H9 (cell line): ENCODE results near the gene AKT3. TPM values are rescaled to one million over a fixed set of nuclear protein-coding genes. Genes with fewer than 3 reads are reported as not detected.

Experiments
- DNase-seq: peaks from one replicate; pipeline ENCODE4 v3.0.0-alpha.2; 2017
- H2AFZ ChIP-seq: one replicate; pipeline ENCODE4 v1.6.1; 2013; ENCODE audit warnings: mild to moderate bottlenecking, low read length, control low read depth, moderate library complexity
- H2AK5ac ChIP-seq: 2 replicates; pipeline ENCODE4 v1.6.1; 2013; ENCODE audit warnings: low read length, control low read depth, mixed read lengths; ENCODE audit not compliant: insufficient read length
- H2BK120ac ChIP-seq: one replicate; pipeline ENCODE4 v1.6.1; 2013; ENCODE audit warnings: low read depth, mild to moderate bottlenecking, low read length, control low read depth, inconsistent platforms; ENCODE audit not compliant: poor library complexity, severe bottlenecking
- H2BK12ac ChIP-seq: 2 replicates; pipeline ENCODE4 v1.6.1; 2013; ENCODE audit warnings: low read length, control low read depth, mixed read lengths, low read depth; ENCODE audit not compliant: insufficient read length
- H2BK15ac ChIP-seq: 2 replicates; pipeline ENCODE4 v1.6.1; 2013; ENCODE audit warnings: low read depth, low read length, control low read depth
- H2BK20ac ChIP-seq: one replicate; pipeline ENCODE4 v1.6.1; 2013; ENCODE audit warnings: low read depth, mild to moderate bottlenecking, low read length, control low read depth, inconsistent platforms; ENCODE audit not compliant: poor library complexity, severe bottlenecking
- H2BK5ac ChIP-seq: 2 replicates; pipeline ENCODE4 v1.6.1; 2013; ENCODE audit warnings: low read length, control low read depth, mixed read lengths; ENCODE audit not compliant: insufficient read length
- H3K14ac ChIP-seq: 2 replicates; pipeline ENCODE4 v1.6.1; 2013; ENCODE audit warnings: low read length, control low read depth; ENCODE audit not compliant: insufficient read depth
- H3K18ac ChIP-seq: 2 replicates; pipeline ENCODE4 v1.6.1; 2013; ENCODE audit warnings: low read depth, mild to moderate bottlenecking, mixed read lengths, low read length, control low read depth; ENCODE audit not compliant: insufficient read length
- H3K23ac ChIP-seq: 2 replicates; pipeline ENCODE4 v1.6.1; 2013; ENCODE audit warnings: low read length, control low read depth, mixed read lengths, low read depth; ENCODE audit not compliant: insufficient read length
- H3K23me2 ChIP-seq: 2 replicates; pipeline ENCODE4 v1.6.1; 2013; ENCODE audit warnings: low read depth, mild to moderate bottlenecking, mixed read lengths, low read length, control low read depth; ENCODE audit not compliant: insufficient read length, poor library complexity, severe bottlenecking
- H3K27ac ChIP-seq: 2 replicates; pipeline ENCODE4 v1.5.1; 2013; ENCODE audit warnings: low read length, control low read depth, mixed read lengths, low read depth; ENCODE audit not compliant: insufficient read length
- H3K27me3 ChIP-seq: 2 replicates; pipeline ENCODE4 v1.6.1; 2013; ENCODE audit warnings: low read length, control low read depth, inconsistent platforms; ENCODE audit not compliant: insufficient read depth
- H3K4ac ChIP-seq: 2 replicates; pipeline ENCODE4 v1.6.1; 2013; ENCODE audit warnings: low read depth, mild to moderate bottlenecking, control low read depth, inconsistent platforms, low read length, moderate library complexity
- H3K4me1 ChIP-seq: 2 replicates; pipeline ENCODE4 v1.6.1; 2013; ENCODE audit warnings: low read length, control low read depth, inconsistent platforms; ENCODE audit not compliant: insufficient read depth
- H3K4me2 ChIP-seq: 2 replicates; pipeline ENCODE4 v1.6.1; 2013; ENCODE audit warnings: low read length, control low read depth, mixed read lengths; ENCODE audit not compliant: insufficient read length, insufficient read depth
- H3K56ac ChIP-seq: 2 replicates; pipeline ENCODE4 v1.6.1; 2013; ENCODE audit warnings: low read depth, mild to moderate bottlenecking, mixed read lengths, low read length, control low read depth; ENCODE audit not compliant: insufficient read length
- H3K79me1 ChIP-seq: 2 replicates; pipeline ENCODE4 v1.6.1; 2013; ENCODE audit warnings: low read depth, mild to moderate bottlenecking, moderate library complexity, low read length, control low read depth, inconsistent platforms; ENCODE audit not compliant: insufficient read depth, poor library complexity, severe bottlenecking
- H3K79me2 ChIP-seq: 2 replicates; pipeline ENCODE4 v1.6.1; 2013; ENCODE audit warnings: low read length, control low read depth, inconsistent platforms; ENCODE audit not compliant: insufficient read depth
- H3K9ac ChIP-seq: 2 replicates; pipeline ENCODE4 v1.6.1; 2013; ENCODE audit warnings: low read length, control low read depth, mixed read lengths; ENCODE audit not compliant: insufficient read length; ENCODE audit errors: extremely low read depth
- H3K9me3 ChIP-seq: one replicate; pipeline ENCODE4 v1.6.1; 2013; ENCODE audit warnings: low read depth, low read length, inconsistent platforms; ENCODE audit not compliant: control insufficient read depth
- H3T11ph ChIP-seq: one replicate; pipeline ENCODE4 v1.6.1; 2013; ENCODE audit warnings: mild to moderate bottlenecking, low read length, control low read depth, inconsistent platforms
- H4K20me1 ChIP-seq: one replicate; pipeline ENCODE4 v1.6.1; 2013; ENCODE audit not compliant: control insufficient read depth, insufficient read length, insufficient read depth
- H4K5ac ChIP-seq: 2 replicates; pipeline ENCODE4 v1.6.1; 2013; ENCODE audit warnings: low read depth, mild to moderate bottlenecking, mixed read lengths, low read length, control low read depth; ENCODE audit not compliant: insufficient read length
- H4K8ac ChIP-seq: replicated peaks from 2 replicates; pipeline ENCODE4 v1.6.1; 2013; ENCODE audit warnings: low read length, control low read depth, mixed read lengths, low read depth; ENCODE audit not compliant: insufficient read length
- H4K91ac ChIP-seq: 2 replicates; pipeline ENCODE4 v1.6.1; 2013; ENCODE audit warnings: low read depth, mild to moderate bottlenecking, moderate library complexity, mixed read lengths, low read length, control low read depth; ENCODE audit not compliant: insufficient read length
- H3K27ac Mint-ChIP-seq, 3 experiments: 2 replicates in 2 of 3; 3 replicates in 1 of 3; pipeline ENCODE4 v1.8.0; 2020 to 2021; ENCODE audit warnings: mixed read lengths in 3 of 3, mild to moderate bottlenecking in 1 of 3, moderate library complexity in 1 of 3
- H3K27me3 Mint-ChIP-seq: 2 replicates; pipeline ENCODE4 v1.8.0; 2021; ENCODE audit warnings: low read depth, mild to moderate bottlenecking, moderate library complexity, mixed read lengths
- H3K36me3 Mint-ChIP-seq, 3 experiments: 2 replicates in 2 of 3; 3 replicates in 1 of 3; pipeline ENCODE4 v1.8.0; 2020 to 2021; ENCODE audit warnings: low read depth in 3 of 3, mixed read lengths in 3 of 3; ENCODE audit not compliant: insufficient read depth in 1 of 3
- H3K4me1 Mint-ChIP-seq, 2 experiments: 2 replicates each; pipeline ENCODE4 v1.8.0; 2020; ENCODE audit warnings: mixed read lengths in 2 of 2
- H3K4me3 Mint-ChIP-seq, 2 experiments: 2 replicates in 1 of 2; 3 replicates in 1 of 2; pipeline ENCODE4 v1.8.0; 2020 to 2021; ENCODE audit warnings: mild to moderate bottlenecking in 2 of 2, mixed read lengths in 2 of 2, moderate library complexity in 1 of 2
- H3K9me3 Mint-ChIP-seq, 2 experiments: 2 replicates in 1 of 2; 3 replicates in 1 of 2; pipeline ENCODE4 v1.8.0; 2020; ENCODE audit warnings: mild to moderate bottlenecking in 2 of 2, mixed read lengths in 2 of 2, moderate library complexity in 1 of 2
- WGBS: extraction: QIAGEN DNeasy Blood & Tissue Kit; methylation state at CpG from one replicate; pipeline ENCODE4 v1.1.7; 2013; ENCODE audit warnings: missing lambda C conversion rate, low lambda C conversion rate, mixed read lengths; ENCODE audit not compliant: insufficient read length; ENCODE audit errors: extremely low coverage; 5-methylcytosine and 5-hydroxymethylcytosine counted together
- total RNA-seq: library from RNA; stranded (reverse); gene quantifications from 2 replicates; pipeline ENCODE4 v1.2.1, GENCODE V29; 2021
- TF ChIP-seq, protein P1 (sequence below): fragments of 200-600 bp; sonication (generic); conservative IDR thresholded peaks from 3 replicates; pipeline ENCODE4 v1.8.0; 2021; ENCODE audit warnings: antibody characterized with exemption, mild to moderate bottlenecking

Gene AKT3
- total RNA-seq, 1 experiment from 2014 or later, result 27.8 TPM

GRCh38 chr1:243758647-243759046 is 91.4 kb downstream of the AKT3 start:
- Histone ChIP-seq H3K4me2 (no peak overlapping the region), H3K23ac (no peak overlapping the region), H2BK5ac (no peak overlapping the region), H3K27me3 (no peaks in the 10 kb centered on the region), H3K79me1 (no peaks in the 10 kb centered on the region), H4K20me1 (no peaks in the 10 kb centered on the region), H3K79me2 (no peaks in the 10 kb centered on the region), H3K23me2 (no peaks in the 10 kb centered on the region), H3K14ac (no peak overlapping the region), H2AK5ac (no peak overlapping the region), H2BK120ac (no peak overlapping the region), H3K56ac (no peak overlapping the region), H4K91ac (no peak overlapping the region), H2AFZ (no peak overlapping the region), H3K9me3 (no peaks in the 10 kb centered on the region), H3K4ac (no peak overlapping the region), H2BK15ac (no peak overlapping the region), H3K9ac (no peak overlapping the region), H3T11ph (no peak overlapping the region), H2BK12ac (no peak overlapping the region), H4K8ac (no peak overlapping the region), H2BK20ac (no peak overlapping the region), H3K27ac (no peak overlapping the region), H3K18ac (no peak overlapping the region), H3K4me1 (no peaks in the 10 kb centered on the region), H4K5ac (no peak overlapping the region)
- TF ChIP-seq, protein P1, sequence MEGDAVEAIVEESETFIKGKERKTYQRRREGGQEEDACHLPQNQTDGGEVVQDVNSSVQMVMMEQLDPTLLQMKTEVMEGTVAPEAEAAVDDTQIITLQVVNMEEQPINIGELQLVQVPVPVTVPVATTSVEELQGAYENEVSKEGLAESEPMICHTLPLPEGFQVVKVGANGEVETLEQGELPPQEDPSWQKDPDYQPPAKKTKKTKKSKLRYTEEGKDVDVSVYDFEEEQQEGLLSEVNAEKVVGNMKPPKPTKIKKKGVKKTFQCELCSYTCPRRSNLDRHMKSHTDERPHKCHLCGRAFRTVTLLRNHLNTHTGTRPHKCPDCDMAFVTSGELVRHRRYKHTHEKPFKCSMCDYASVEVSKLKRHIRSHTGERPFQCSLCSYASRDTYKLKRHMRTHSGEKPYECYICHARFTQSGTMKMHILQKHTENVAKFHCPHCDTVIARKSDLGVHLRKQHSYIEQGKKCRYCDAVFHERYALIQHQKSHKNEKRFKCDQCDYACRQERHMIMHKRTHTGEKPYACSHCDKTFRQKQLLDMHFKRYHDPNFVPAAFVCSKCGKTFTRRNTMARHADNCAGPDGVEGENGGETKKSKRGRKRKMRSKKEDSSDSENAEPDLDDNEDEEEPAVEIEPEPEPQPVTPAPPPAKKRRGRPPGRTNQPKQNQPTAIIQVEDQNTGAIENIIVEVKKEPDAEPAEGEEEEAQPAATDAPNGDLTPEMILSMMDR, result no peak
- peak; percentile 34 for DNase-seq
- Mint-ChIP-seq H3K4me3 (no peak overlapping the region), H3K9me3 (no peaks in the 10 kb centered on the region), H3K36me3 (no peaks in the 10 kb centered on the region), H3K27me3 (no peaks in the 10 kb centered on the region), H3K27ac (peak overlapping the region in 1 of 3 experiments; percentile 36; a peak in 2 of 7 replicates), H3K4me1 (peaks cover 8 to 9% of the 10 kb centered on the region in 2 experiments; a peak in 3 of 4 replicates)
- WGBS, result no CpG with 5 or more reads among the region's 8 CpGs
